Measurements from ENCODE around the gene PRKCE. TPM values are rescaled to one million over a fixed set of nuclear protein-coding genes. Genes with fewer than 3 reads are reported as not detected.

PRKCE gene
- total and polyA plus RNA-seq, 11 donors, result 4.1 to 22.3 (median 16.2) TPM

- Histone ChIP-seq H3K36me3 (no peaks in the 10 kb centered on the region), H3K4me3 (no peak overlapping the region), H3K9me3 (no peaks in the 10 kb centered on the region), H3K27ac (peak overlapping the region in 11 of 12 donors; percentile 52 to 90 (median 79)), H3K4me1 (peaks cover 4 to 75% (median 60%) of the 10 kb centered on the region in 12 donors), H3K27me3 (no peaks in the 10 kb centered on the region)
- ATAC-seq, result no peak
- TF ChIP-seq, protein P1, sequence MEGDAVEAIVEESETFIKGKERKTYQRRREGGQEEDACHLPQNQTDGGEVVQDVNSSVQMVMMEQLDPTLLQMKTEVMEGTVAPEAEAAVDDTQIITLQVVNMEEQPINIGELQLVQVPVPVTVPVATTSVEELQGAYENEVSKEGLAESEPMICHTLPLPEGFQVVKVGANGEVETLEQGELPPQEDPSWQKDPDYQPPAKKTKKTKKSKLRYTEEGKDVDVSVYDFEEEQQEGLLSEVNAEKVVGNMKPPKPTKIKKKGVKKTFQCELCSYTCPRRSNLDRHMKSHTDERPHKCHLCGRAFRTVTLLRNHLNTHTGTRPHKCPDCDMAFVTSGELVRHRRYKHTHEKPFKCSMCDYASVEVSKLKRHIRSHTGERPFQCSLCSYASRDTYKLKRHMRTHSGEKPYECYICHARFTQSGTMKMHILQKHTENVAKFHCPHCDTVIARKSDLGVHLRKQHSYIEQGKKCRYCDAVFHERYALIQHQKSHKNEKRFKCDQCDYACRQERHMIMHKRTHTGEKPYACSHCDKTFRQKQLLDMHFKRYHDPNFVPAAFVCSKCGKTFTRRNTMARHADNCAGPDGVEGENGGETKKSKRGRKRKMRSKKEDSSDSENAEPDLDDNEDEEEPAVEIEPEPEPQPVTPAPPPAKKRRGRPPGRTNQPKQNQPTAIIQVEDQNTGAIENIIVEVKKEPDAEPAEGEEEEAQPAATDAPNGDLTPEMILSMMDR (IDR thresholded peaks at IDR 0.05), result no peak
- TF ChIP-seq POLR2A (IDR thresholded peaks at IDR 0.05), result no peak
- intact Hi-C loops (cut with DNase I), result loop anchor here in 3 of 10 donors (5.0 to 10.0 kb wide), 3 partner anchors 46 to 156 kb away; no protein-coding TSS in a partner anchor
- DNase-seq, result no peak
- WGBS, 4 donors, result 42 to 63% (median 50%) methylated on average over 5 of the region's 5 CpGs
These were observed 469.5 kb downstream of the PRKCE start for GRCh38 chr2:46120792-46121555.

- H3K27ac ChIP-seq, result peak overlapping the region in 3 of 12 donors; percentile 22 to 90 (median 72)
- no peaks in the 10 kb centered on the region for H3K27me3 ChIP-seq
- no peak for DNase-seq
- intact Hi-C loops (cut with DNase I), result loop anchor here in 3 of 10 donors (5.0 to 10.0 kb wide), 3 partner anchors 45 to 155 kb away; no protein-coding TSS in a partner anchor
- WGBS, 4 donors, result 92 to 94% (median 93%) methylated on average over 5 of the region's 5 CpGs
- H3K9me3 ChIP-seq, result no peaks in the 10 kb centered on the region
- no peak for TF ChIP-seq POLR2A (IDR thresholded peaks at IDR 0.05)
- TF ChIP-seq, protein P1 (IDR thresholded peaks at IDR 0.05), result no peak
- H3K4me3 ChIP-seq, result no peak overlapping the region
- H3K4me1 ChIP-seq, result peaks cover 4 to 60% (median 46%) of the 10 kb centered on the region in 12 donors
- H3K36me3 ChIP-seq, result no peaks in the 10 kb centered on the region
- no peak for ATAC-seq
These were observed 471.0 kb downstream of the PRKCE start for GRCh38 chr2:46122318-46122976.

- Histone ChIP-seq H3K4me1 (peaks cover 4 to 55% (median 42%) of the 10 kb centered on the region in 12 donors), H3K27ac (peak overlapping the region in 1 of 12 donors; percentile 43), H3K27me3 (no peaks in the 10 kb centered on the region), H3K9me3 (no peaks in the 10 kb centered on the region), H3K36me3 (no peaks in the 10 kb centered on the region), H3K4me3 (no peak overlapping the region)
- no peak for DNase-seq
- no peak for ATAC-seq
- TF ChIP-seq, protein P1 (IDR thresholded peaks at IDR 0.05), result no peak
- no peak for TF ChIP-seq POLR2A (IDR thresholded peaks at IDR 0.05)
- intact Hi-C loops (cut with DNase I), result loop anchor here in 3 of 10 donors (5.0 to 10.0 kb wide), 3 partner anchors 44 to 154 kb away; no protein-coding TSS in a partner anchor
These were observed 471.5 kb downstream of the PRKCE start for GRCh38 chr2:46123013-46123412.

- no peak for DNase-seq
- 97 to 98% (median 98%) methylated on average over 4 of the region's 4 CpGs for WGBS, 4 donors
- intact Hi-C loops (cut with DNase I), result loop anchor here in 2 of 10 donors (5.0 to 10.0 kb wide), 2 partner anchors 42 to 59 kb away; no protein-coding TSS in a partner anchor
These were observed 474.3 kb downstream of the PRKCE start for GRCh38 chr2:46125798-46126197.

More at GRCh38 chr2:46125798-46126197, 474.3 kb downstream of the PRKCE start:
- Histone ChIP-seq H3K36me3 (no peaks in the 10 kb centered on the region), H3K4me1 (peaks cover 2 to 27% (median 16%) of the 10 kb centered on the region in 12 donors), H3K4me3 (no peak overlapping the region), H3K27ac (no peak overlapping the region), H3K27me3 (no peaks in the 10 kb centered on the region), H3K9me3 (no peaks in the 10 kb centered on the region)
- TF ChIP-seq POLR2A (IDR thresholded peaks at IDR 0.05), result no peak
- TF ChIP-seq, protein P1 (IDR thresholded peaks at IDR 0.05), result no peak
- no peak for ATAC-seq
